IMR-90 (cell line): ENCODE data around the gene FBRS. TPM values are rescaled to one million over a fixed set of nuclear protein-coding genes. Genes with fewer than 3 reads are reported as not detected.

Source experiments
- ATAC-seq: fragments of 200-7000 bp; cut with Tn5 transposase; 2 replicates; pipeline ENCODE4 v1.9.1; 2020; ENCODE audit warnings: low read depth, mild to moderate bottlenecking, moderate library complexity
- BruUV-seq: library from RNA; stranded (reverse); fragments of 400-500 nt; replicated peaks from 2 replicates; lab custom pipeline; 2021; lab: Mats Ljungman, UMichigan
- CTCF ChIA-PET: fragments of 300-600 bp; formaldehyde crosslinking; extraction: SDS; loops from one replicate; lab custom pipeline; 2021; ENCODE audit warnings: antibody characterized with exemption; lab: Yijun Ruan, JAX
- POLR2A ChIA-PET: fragments of 300-600 bp; sonication (Branson Sonifier 250); formaldehyde crosslinking; loops from one replicate; lab custom pipeline; 2022; ENCODE audit warnings: antibody characterized with exemption; ENCODE audit not compliant: unreplicated experiment; lab: Charles Lee
- DNase-seq: peaks from one replicate; pipeline ENCODE4 v3.0.0; 2013
- H2AFZ ChIP-seq: replicated peaks from 2 replicates; pipeline ENCODE3; 2013; ENCODE audit warnings: low read length, mild to moderate bottlenecking; ENCODE audit not compliant: poor library complexity
- H2AK5ac ChIP-seq: 2 replicates; pipeline ENCODE4 v1.6.1; 2013; ENCODE audit warnings: low read depth, low read length, inconsistent platforms
- H2AK9ac ChIP-seq: replicated peaks from 2 replicates; pipeline ENCODE3; 2013; ENCODE audit warnings: mild to moderate bottlenecking, low read depth, low read length, moderate library complexity; ENCODE audit not compliant: poor library complexity
- H2BK120ac ChIP-seq: 2 replicates; pipeline ENCODE4 v1.6.1; 2013; ENCODE audit warnings: low read depth, low read length, inconsistent platforms
- H2BK15ac ChIP-seq: 3 replicates; pipeline ENCODE4 v1.6.1; 2013; ENCODE audit warnings: low read depth, low read length, inconsistent platforms
- H2BK20ac ChIP-seq: 2 replicates; pipeline ENCODE4 v1.6.1; 2013; ENCODE audit warnings: low read depth, mild to moderate bottlenecking, inconsistent platforms, low read length, moderate library complexity
- H2BK5ac ChIP-seq: 2 replicates; pipeline ENCODE4 v1.6.1; 2013; ENCODE audit warnings: mild to moderate bottlenecking, low read depth, low read length, inconsistent platforms; ENCODE audit not compliant: poor library complexity, severe bottlenecking
- H3K14ac ChIP-seq: replicated peaks from 2 replicates; pipeline ENCODE4 v1.6.1; 2013; ENCODE audit warnings: low read depth, low read length, inconsistent platforms
- H3K18ac ChIP-seq: 2 replicates; pipeline ENCODE4 v1.6.1; 2013; ENCODE audit warnings: low read depth, low read length, control low read depth
- H3K23ac ChIP-seq: 2 replicates; pipeline ENCODE4 v1.6.1; 2013; ENCODE audit warnings: low read depth, low read length, inconsistent platforms
- H3K27ac ChIP-seq: 2 replicates; pipeline ENCODE4 v1.5.1; 2013; ENCODE audit warnings: mild to moderate bottlenecking, control low read depth, low read length; ENCODE audit not compliant: insufficient read depth
- H3K27me3 ChIP-seq: 2 replicates; pipeline ENCODE4 v1.6.1; 2013; ENCODE audit warnings: low read length; ENCODE audit not compliant: control insufficient read depth, insufficient read depth
- H3K36me3 ChIP-seq: 2 replicates; pipeline ENCODE4 v1.6.1; 2013; ENCODE audit warnings: low read length, mixed read lengths; ENCODE audit not compliant: control insufficient read depth, insufficient read depth
- H3K4ac ChIP-seq: 2 replicates; pipeline ENCODE4 v1.6.1; 2013; ENCODE audit warnings: low read depth, low read length, inconsistent platforms
- H3K4me1 ChIP-seq: 2 replicates; pipeline ENCODE4 v1.6.1; 2013; ENCODE audit warnings: low read length, mixed read lengths; ENCODE audit not compliant: control insufficient read depth, insufficient read depth
- H3K4me2 ChIP-seq: 2 replicates; pipeline ENCODE4 v1.6.1; 2013; ENCODE audit warnings: low read depth, mild to moderate bottlenecking, control low read depth, low read length, moderate library complexity
- H3K4me3 ChIP-seq: 2 replicates; pipeline ENCODE4 v1.5.1; 2013; ENCODE audit warnings: low read depth, mild to moderate bottlenecking, control low read depth, low read length, moderate library complexity; ENCODE audit not compliant: insufficient read depth
- H3K56ac ChIP-seq: 2 replicates; pipeline ENCODE4 v1.6.1; 2013; ENCODE audit warnings: low read length, inconsistent platforms; ENCODE audit not compliant: insufficient read depth; ENCODE audit errors: extremely low read depth
- H3K79me1 ChIP-seq, 2 experiments: 2 replicates each; pipeline ENCODE4 v1.6.1; 2013; ENCODE audit warnings: low read length in 2 of 2, inconsistent platforms in 1 of 2, low read depth in 1 of 2
- H3K9ac ChIP-seq: 2 replicates; pipeline ENCODE4 v1.6.1; 2013; ENCODE audit warnings: low read depth, low read length, control low read depth
- H3K9me1 ChIP-seq: 2 replicates; pipeline ENCODE4 v1.6.1; 2013; ENCODE audit warnings: low read length, inconsistent platforms; ENCODE audit not compliant: insufficient read depth
- H3K9me3 ChIP-seq: 2 replicates; pipeline ENCODE4 v1.6.1; 2013; ENCODE audit warnings: low read length; ENCODE audit not compliant: control insufficient read depth, insufficient read depth
- H4K20me1 ChIP-seq: 2 replicates; pipeline ENCODE4 v1.6.1; 2013; ENCODE audit warnings: low read length, inconsistent platforms; ENCODE audit not compliant: insufficient read depth
- H4K5ac ChIP-seq: 2 replicates; pipeline ENCODE4 v1.6.1; 2013; ENCODE audit warnings: mild to moderate bottlenecking, low read depth, low read length, control low read depth
- H4K8ac ChIP-seq, 2 experiments: 2 replicates each; pipeline ENCODE4 v1.6.1; 2013; ENCODE audit warnings: low read depth in 2 of 2, low read length in 2 of 2, control low read depth in 1 of 2, inconsistent platforms in 1 of 2
- H4K91ac ChIP-seq: 2 replicates; pipeline ENCODE4 v1.6.1; 2013; ENCODE audit warnings: low read depth, low read length, inconsistent platforms; ENCODE audit not compliant: insufficient read depth
- BHLHE40 ChIP-seq: fragments of 150-350 bp; IDR thresholded peaks from 2 replicates; pipeline ENCODE4 v1.6.1; 2016; ENCODE audit warnings: mild to moderate bottlenecking, low read depth, low read length
- CEBPB ChIP-seq: IDR thresholded peaks from 2 replicates; pipeline ENCODE4 v1.6.1; 2012; ENCODE audit warnings: low read depth, low read length, improper control_type of control experiment
- CHD1 ChIP-seq: IDR thresholded peaks from 2 replicates; pipeline ENCODE4 v1.6.1; 2012; ENCODE audit warnings: low read depth, low read length, improper control_type of control experiment
- FOS ChIP-seq: fragments of 150-350 bp; IDR thresholded peaks from 2 replicates; pipeline ENCODE4 v1.6.1; 2016; ENCODE audit warnings: low read depth, low read length
- MAFK ChIP-seq: IDR thresholded peaks from 2 replicates; pipeline ENCODE4 v1.6.1; 2012; ENCODE audit warnings: low read depth, low read length, improper control_type of control experiment
- MAZ ChIP-seq: IDR thresholded peaks from 2 replicates; pipeline ENCODE4 v1.6.1; 2012; ENCODE audit warnings: low read depth, mild to moderate bottlenecking, low read length, improper control_type of control experiment, moderate library complexity, borderline replicate concordance
- MXI1 ChIP-seq: IDR thresholded peaks from 2 replicates; pipeline ENCODE4 v1.6.1; 2012; ENCODE audit warnings: low read depth, mild to moderate bottlenecking, low read length, moderate library complexity, borderline replicate concordance
- NFE2L2 ChIP-seq: fragments of 150-350 bp; IDR thresholded peaks from 2 replicates; pipeline ENCODE4 v1.6.1; 2016; ENCODE audit warnings: low read depth, mild to moderate bottlenecking, low read length
- POLR2A ChIP-seq: IDR thresholded peaks from 2 replicates; pipeline ENCODE4 v1.6.1; 2012; ENCODE audit warnings: mild to moderate bottlenecking, low read depth, low read length
- RAD21 ChIP-seq: IDR thresholded peaks from 2 replicates; pipeline ENCODE4 v1.6.1; 2012; ENCODE audit warnings: low read length, improper control_type of control experiment
- RCOR1 ChIP-seq: IDR thresholded peaks from 2 replicates; pipeline ENCODE4 v1.6.1; 2012; ENCODE audit warnings: mild to moderate bottlenecking, low read length, improper control_type of control experiment; ENCODE audit not compliant: insufficient replicate concordance
- RFX5 ChIP-seq: IDR thresholded peaks from 2 replicates; pipeline ENCODE4 v1.8.0; 2012; ENCODE audit warnings: low read depth, mild to moderate bottlenecking, low read length, moderate library complexity
- SMC3 ChIP-seq: fragments of 150-350 bp; IDR thresholded peaks from 2 replicates; pipeline ENCODE4 v1.6.1; 2016; ENCODE audit warnings: low read depth, mild to moderate bottlenecking, antibody characterized with exemption, low read length, moderate library complexity
- WGBS, 2 experiments: methylation state at CpG; one replicate each; pipeline versions ENCODE4 v1.1.5 to v1.1.7; 2013; ENCODE audit warnings: missing lambda C conversion rate in 2 of 2; ENCODE audit not compliant: insufficient read length in 1 of 2; ENCODE audit errors: extremely low coverage in 2 of 2; 5-methylcytosine and 5-hydroxymethylcytosine counted together
- dilution Hi-C: fragments of 300-500 bp; cut with HindIII; formaldehyde crosslinking; loops from one replicate; pipeline ENCODE4 v1.14.3; 2018; ENCODE audit warnings: low sequenced_read_pairs; ENCODE audit not compliant: unreplicated experiment
- in situ Hi-C: fragments of 300-500 bp; cut with MboI; formaldehyde crosslinking; loops from 3 replicates; pipeline ENCODE4 v1.14.3; 2019; ENCODE audit warnings: low sequenced_read_pairs, inconsistent platforms, mixed read lengths
- intact Hi-C: fragments of 100-400 bp; cut with micrococcal nuclease; formaldehyde crosslinking; loops from 2 replicates; pipeline ENCODE4 v1.10.0; 2022
- polyA plus RNA-seq, 3 experiments: library from polyadenylated mRNA; depleted of rRNA; stranded (reverse); fragments of >200 nt; gene quantifications; 2 replicates each; pipeline ENCODE4 v1.2.3, GENCODE V29; 2012; ENCODE audit warnings: low replicate concordance in 1 of 3
- total RNA-seq: library from RNA; depleted of rRNA; stranded (reverse); fragments of >200 nt; gene quantifications from 2 replicates; pipeline ENCODE4 v1.2.3, GENCODE V29; 2012
- TF ChIP-seq, protein P1 (sequence below): fragments of 150-350 bp; IDR thresholded peaks from 2 replicates; pipeline ENCODE4 v1.6.1; 2017; ENCODE audit warnings: mild to moderate bottlenecking, antibody characterized with exemption, low read length, low read depth
- TF ChIP-seq, protein P2 (sequence below): conservative IDR thresholded peaks from 2 replicates; pipeline ENCODE4 v1.5.1; 2012; ENCODE audit warnings: mild to moderate bottlenecking, low read depth, low read length, improper control_type of control experiment
- TF ChIP-seq, protein P3 (sequence below): fragments of 150-350 bp; IDR thresholded peaks from 2 replicates; pipeline ENCODE4 v1.6.1; 2016; ENCODE audit warnings: low read depth, mild to moderate bottlenecking, low read length, moderate library complexity, borderline replicate concordance

Gene FBRS
- total and polyA plus RNA-seq, 2 of the 4 experiments (the other 2 are of a cell fraction) = 2.0 to 22.4 TPM

DNA sequence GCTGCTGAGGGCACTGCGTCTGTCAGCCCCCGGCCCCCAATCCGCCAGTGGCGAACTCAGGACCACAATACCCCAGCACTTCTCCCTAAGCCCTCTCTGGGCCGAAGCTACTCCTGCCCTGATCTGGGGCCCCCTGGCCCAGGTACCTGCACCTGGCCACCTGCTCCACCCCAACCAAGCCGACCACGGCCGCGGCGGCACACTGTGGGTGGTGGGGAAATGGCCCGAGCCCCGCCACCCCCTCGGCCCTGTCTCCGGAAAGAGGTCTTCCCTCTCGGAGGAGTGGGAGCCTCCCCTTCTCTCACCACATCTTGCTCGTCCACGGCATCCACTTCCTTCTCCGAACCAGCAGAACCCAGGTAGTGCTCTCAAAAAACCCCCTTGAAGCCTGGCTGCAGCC lies 3.4 kb upstream of the FBRS start:
- ChIA-PET POLR2A (no interaction called here), CTCF (no interaction called here)
- Histone ChIP-seq H2AFZ (no peak overlapping the region), H2AK5ac (no peak overlapping the region), H3K56ac (no peak overlapping the region), H4K5ac (no peak overlapping the region), H3K14ac (no peak overlapping the region), H3K4me3 (no peak overlapping the region), H2BK15ac (no peak overlapping the region), H2BK20ac (no peak overlapping the region), H3K9ac (no peak overlapping the region), H3K27ac (no peak overlapping the region), H3K4ac (no peak overlapping the region), H3K9me3 (no peaks in the 10 kb centered on the region), H3K79me1 (peaks cover 20 to 37% of the 10 kb centered on the region in 2 experiments), H4K20me1 (peaks cover 4% of the 10 kb centered on the region; the same call in 1 of the 2 replicates), H3K18ac (no peak overlapping the region), H4K91ac (no peak overlapping the region), H3K4me1 (peaks cover 10% of the 10 kb centered on the region; the same call in 1 of the 2 replicates), H2BK120ac (no peak overlapping the region), H2AK9ac (no peak overlapping the region), H2BK5ac (no peak overlapping the region), H3K23ac (no peak overlapping the region), H4K8ac (no peak overlapping the region), H3K27me3 (no peaks in the 10 kb centered on the region), H3K4me2 (no peak overlapping the region), H3K36me3 (peaks cover 30% of the 10 kb centered on the region), H3K9me1 (no peaks in the 10 kb centered on the region)
- WGBS, 2 experiments = no CpG with 5 or more reads among the region's 18 CpGs
- no peak for TF ChIP-seq MXI1
- TF ChIP-seq POLR2A = no peak
- TF ChIP-seq, protein P1, sequence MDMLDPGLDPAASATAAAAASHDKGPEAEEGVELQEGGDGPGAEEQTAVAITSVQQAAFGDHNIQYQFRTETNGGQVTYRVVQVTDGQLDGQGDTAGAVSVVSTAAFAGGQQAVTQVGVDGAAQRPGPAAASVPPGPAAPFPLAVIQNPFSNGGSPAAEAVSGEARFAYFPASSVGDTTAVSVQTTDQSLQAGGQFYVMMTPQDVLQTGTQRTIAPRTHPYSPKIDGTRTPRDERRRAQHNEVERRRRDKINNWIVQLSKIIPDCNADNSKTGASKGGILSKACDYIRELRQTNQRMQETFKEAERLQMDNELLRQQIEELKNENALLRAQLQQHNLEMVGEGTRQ = no peak
- TF ChIP-seq CEBPB = no peak
- no peak for TF ChIP-seq RCOR1
- TF ChIP-seq, protein P2, sequence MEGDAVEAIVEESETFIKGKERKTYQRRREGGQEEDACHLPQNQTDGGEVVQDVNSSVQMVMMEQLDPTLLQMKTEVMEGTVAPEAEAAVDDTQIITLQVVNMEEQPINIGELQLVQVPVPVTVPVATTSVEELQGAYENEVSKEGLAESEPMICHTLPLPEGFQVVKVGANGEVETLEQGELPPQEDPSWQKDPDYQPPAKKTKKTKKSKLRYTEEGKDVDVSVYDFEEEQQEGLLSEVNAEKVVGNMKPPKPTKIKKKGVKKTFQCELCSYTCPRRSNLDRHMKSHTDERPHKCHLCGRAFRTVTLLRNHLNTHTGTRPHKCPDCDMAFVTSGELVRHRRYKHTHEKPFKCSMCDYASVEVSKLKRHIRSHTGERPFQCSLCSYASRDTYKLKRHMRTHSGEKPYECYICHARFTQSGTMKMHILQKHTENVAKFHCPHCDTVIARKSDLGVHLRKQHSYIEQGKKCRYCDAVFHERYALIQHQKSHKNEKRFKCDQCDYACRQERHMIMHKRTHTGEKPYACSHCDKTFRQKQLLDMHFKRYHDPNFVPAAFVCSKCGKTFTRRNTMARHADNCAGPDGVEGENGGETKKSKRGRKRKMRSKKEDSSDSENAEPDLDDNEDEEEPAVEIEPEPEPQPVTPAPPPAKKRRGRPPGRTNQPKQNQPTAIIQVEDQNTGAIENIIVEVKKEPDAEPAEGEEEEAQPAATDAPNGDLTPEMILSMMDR = no peak
- TF ChIP-seq, protein P3, sequence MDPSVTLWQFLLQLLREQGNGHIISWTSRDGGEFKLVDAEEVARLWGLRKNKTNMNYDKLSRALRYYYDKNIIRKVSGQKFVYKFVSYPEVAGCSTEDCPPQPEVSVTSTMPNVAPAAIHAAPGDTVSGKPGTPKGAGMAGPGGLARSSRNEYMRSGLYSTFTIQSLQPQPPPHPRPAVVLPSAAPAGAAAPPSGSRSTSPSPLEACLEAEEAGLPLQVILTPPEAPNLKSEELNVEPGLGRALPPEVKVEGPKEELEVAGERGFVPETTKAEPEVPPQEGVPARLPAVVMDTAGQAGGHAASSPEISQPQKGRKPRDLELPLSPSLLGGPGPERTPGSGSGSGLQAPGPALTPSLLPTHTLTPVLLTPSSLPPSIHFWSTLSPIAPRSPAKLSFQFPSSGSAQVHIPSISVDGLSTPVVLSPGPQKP = no peak
- no peak for TF ChIP-seq BHLHE40
- TF ChIP-seq MAFK = no peak
- TF ChIP-seq RAD21 = no peak
- TF ChIP-seq RFX5 = no peak
- no peak for TF ChIP-seq NFE2L2
- TF ChIP-seq MAZ = no peak
- TF ChIP-seq FOS = no peak
- TF ChIP-seq SMC3 = no peak
- TF ChIP-seq CHD1 = no peak
- BruUV-seq = no TSS peak
- dilution Hi-C loops = no loop called here
- in situ Hi-C loops = no loop called here
- ATAC-seq = no peak
- intact Hi-C loops = no loop called here
- no peak for DNase-seq
